ENCODE data around the gene PTGFRN.

- TF ChIP-seq CTCF (IDR thresholded peaks at IDR 0.05) (no peak), EZH2phosphoT487 (IDR thresholded peaks at IDR 0.05) (no peak)
Observed at GRCh38 chr1:117036018-117036461, 126.3 kb downstream of the PTGFRN start.
